Forelimb muscle (tissue), 1 donor: Measurements from ENCODE around the gene KLHDC1. TPM values are rescaled to one million over a fixed set of nuclear protein-coding genes. Genes with fewer than 3 reads are reported as not detected.
"Not testable (repeated sequence)": the region's sequence is repeated elsewhere in the genome, so short reads cannot be mapped to it uniquely, and the experiment has no call there.

Experiments
- DNase-seq: peaks from one replicate; pipeline ENCODE4 v3.0.0-alpha.2; 2013; ENCODE audit warnings: low read depth
- polyA plus RNA-seq: library from polyadenylated mRNA; unstranded; fragments of 120-200 nt; gene quantifications from one replicate; pipeline ENCODE4 v1.2.1, GENCODE V29; 2013; ENCODE audit not compliant: insufficient read length

KLHDC1 gene
- polyA plus RNA-seq, 1 donor: 5.1 TPM

DNA sequence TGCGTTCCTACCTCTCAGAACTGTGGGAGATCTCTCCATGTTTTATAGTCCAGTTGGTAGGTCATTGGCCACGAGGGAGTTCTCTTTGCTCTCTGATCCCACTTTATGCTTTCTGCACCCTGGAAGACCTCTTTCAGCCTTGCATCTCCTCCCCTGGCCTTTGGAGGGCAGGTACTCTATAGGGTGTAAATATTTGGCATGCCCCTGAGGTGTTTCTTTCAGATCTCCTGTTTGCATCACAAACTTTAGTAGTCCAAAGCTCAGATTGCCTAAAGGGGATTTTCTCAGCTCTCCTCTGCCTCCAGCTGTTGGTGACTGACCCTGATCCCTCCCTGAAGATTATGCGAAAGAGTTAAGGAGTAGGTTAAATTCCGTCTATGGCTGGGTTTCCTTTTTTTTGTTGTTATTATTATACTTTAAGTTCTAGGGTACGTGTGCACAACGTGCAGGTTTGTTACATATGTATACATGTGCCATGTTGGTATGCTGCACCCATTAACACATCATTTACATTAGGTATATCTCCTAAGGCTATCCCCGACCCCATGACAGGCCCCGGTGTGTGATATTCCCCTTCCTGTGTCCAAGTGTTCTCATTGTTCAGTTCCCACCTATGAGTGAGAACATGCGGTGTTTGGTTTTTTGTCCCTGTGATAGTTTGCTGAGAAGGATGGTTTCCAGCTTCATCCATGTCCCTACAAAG, 29.0 kb downstream of the KLHDC1 start:
- DNase-seq: not testable (repeated sequence)

DNA sequence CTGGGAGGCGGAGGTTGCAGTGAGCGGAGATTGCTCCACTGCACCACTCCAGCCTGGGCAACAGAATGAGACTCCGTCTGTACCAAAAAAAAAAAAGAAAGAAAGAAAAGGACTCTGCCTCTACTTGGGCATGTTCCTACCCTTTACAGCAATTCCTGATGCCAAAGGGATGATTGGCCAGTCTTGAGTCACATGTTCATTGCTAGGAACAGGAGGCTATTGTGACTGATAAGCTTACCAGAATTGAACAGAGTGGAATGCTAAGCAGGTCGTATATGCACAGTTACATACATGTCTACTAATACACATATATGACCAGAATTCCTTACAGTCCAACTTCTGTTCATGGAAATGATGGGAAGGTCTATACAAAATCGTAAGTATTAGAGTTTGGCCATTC, 34.3 kb downstream of the KLHDC1 start:
- no peak for DNase-seq

DNA sequence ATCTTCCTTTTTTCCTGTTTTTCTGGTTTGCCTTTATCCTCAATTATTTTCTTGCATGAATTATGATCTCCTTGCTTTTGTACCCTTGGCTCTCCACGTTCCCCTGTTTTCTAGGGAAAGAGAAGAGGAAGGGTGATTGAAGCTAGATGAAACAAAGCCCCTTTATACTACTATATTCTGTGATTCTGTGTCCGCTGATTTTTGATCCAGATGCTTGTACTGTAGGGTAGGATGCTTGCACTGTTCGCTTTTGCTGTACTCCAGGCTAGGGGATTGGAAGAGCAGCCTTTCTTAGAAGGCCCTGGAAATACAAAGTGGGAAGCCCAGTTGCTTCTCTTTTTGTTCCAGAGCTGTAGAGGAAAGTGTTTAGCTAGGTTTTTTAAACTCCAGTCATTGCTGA, 40.0 kb downstream of the KLHDC1 start:
- DNase-seq: no peak

DNA sequence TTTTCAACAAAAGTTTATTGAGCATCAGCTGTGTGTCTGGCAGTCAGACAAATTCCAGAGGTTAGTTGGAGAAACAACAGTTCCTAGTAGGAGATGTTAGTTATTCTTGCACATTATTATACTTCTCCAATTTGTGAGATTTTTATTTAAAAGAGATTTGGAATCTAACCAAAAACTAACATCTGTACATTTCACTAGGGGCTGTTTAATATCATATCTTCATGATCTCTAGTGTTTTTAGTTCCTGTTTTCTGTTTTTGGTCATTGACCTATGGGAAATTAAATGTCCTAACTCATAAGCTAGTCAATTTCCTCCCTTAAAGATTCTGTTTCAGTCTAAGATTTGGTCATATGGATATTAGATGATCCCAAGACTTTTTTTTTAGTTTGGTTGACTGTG, 40.9 kb downstream of the KLHDC1 start:
- peak; percentile 1 for DNase-seq

DNA sequence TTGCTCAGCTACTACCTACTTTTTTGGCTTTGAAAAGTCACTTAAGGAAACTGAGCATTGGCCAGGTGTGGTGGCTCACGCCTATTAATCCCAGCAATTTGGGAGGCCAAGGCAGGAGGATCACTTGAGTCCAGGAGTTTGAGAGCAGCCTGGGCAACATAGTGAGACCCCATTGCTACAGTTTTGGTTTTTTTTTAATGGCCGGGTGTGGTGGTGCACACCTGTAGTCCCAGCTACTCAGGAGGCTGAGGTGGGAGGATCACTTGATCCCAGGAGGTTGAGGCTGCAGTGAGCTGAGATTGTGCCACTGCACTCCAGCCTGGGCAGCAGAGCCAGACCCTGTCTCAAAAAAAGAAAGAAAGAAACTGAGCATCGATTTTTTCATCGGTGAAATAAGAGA, 42.7 kb downstream of the KLHDC1 start:
- not testable (repeated sequence) for DNase-seq

DNA sequence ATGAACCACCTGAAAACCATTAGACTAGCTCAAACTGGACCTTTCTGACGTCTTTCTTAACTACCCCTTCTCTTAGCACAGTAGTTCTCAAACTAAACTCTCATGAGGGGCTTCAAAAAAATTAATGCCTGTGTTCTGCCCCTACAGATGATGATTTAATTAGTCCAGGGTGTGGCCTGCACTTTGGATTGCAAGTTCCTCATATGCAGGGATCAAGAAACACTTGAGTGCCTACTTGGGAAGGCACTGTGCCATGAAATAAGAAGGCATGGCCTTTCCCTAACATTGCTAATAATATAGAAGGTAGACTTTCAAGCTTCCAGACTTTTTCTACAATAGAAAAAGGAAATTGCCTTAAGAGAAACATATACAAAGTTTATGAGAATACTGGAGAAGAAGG, 52.3 kb downstream of the KLHDC1 start:
- DNase-seq: no peak

DNA sequence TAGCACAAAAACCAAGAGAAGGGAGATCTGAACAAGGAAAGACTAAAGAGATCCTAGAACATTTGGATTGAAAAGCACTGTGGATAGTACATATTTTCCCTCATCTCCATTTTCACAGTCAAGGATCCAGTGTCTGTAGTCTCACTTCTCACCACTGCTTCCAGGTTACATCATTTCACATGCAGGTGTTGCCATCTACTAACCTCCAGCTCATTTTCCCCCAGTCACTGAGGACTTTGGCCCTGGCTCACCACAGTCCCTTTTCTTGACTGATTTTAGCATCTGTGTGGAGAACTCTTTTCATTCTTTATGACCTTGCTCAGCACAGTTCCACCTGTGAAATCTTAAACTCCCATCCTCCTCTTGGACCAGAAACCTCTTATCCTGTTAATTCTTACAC, 53.6 kb downstream of the KLHDC1 start:
- not testable (repeated sequence) for DNase-seq

DNA sequence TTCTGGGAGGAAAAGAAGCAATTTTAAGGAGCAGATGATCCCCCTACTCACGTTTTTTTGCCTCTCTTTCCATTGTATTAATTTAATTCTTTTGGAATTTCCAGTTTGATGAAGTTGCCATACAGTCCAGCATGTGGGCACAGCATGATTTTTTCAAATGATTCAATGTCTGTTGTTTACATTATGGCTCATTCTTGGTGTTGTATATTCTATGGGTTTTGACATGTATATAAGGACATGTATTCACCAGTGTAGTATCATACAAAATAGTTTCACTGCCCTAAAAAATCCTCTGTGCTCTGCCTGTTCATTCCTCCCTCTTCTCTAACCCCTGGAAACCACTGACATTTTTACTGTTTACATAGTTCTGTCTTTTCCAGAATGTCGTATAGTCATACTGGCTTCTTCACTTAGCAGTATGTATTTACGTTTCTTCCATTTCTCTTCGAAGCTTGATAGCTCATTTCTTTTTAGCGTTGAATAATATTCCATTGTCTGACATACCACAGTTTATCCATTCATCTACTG, 61.7 kb downstream of the KLHDC1 start:
- DNase-seq: no peak

- no peak for DNase-seq
Measured at GRCh38 chr14:49755378-49755777, 62.5 kb downstream of the KLHDC1 start.

DNA sequence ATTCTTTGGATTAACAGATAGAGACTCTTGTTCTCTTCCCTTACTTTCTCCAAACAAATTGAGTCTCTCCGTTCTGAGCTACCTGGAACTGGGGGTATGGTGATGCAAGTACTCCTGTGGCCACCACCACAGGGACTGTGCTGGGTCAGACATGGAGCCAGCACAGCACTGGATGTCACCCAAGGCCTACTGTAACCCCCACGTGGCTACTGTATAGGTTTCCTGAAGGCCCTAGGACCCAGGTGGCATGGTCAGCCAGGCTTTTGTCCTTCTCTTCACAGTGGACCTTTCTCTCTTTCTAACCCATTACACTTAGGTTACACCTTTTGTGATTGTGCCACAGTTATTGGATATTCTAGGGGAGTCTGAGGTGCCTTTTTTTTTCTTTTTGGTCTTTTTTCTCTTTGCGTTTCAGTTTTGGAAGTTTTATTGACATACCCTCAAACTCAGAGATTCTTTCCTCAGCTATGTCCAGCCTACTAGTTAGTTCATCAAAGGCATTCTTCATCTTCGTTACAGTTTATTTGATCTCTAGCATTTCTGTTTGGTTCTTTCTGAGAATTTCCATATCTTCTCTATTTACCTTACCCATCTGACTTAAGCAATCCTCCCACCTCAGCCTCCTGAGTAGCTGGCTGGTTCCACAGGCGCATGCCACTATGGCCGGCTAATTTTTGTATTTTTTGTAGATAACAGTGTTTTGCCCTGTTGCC, 69.1 kb downstream of the KLHDC1 start:
- DNase-seq: no peak

DNA sequence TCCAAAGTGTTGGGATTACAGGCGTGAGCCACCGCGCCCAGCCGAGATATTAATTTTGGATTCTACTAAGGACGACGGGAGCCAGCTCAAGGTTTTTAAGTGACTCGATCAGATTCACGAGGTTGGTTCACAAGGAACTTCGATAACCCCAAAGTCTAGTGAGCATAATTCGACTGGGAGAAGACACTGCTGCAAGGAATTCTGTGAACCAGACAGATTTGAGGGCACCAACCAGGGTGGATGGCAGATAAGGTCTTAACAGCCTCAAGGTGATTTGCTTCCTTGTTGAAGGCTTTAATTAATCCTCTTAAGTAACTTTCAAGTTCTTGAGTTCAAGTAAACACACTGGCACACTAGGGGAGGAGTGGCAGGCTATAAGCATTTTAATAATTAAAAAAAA, 73.9 kb downstream of the KLHDC1 start:
- no peak for DNase-seq

GRCh38 chr14:49767270-49767570, 74.3 kb downstream of the KLHDC1 start:
- DNase-seq: no peak

DNA sequence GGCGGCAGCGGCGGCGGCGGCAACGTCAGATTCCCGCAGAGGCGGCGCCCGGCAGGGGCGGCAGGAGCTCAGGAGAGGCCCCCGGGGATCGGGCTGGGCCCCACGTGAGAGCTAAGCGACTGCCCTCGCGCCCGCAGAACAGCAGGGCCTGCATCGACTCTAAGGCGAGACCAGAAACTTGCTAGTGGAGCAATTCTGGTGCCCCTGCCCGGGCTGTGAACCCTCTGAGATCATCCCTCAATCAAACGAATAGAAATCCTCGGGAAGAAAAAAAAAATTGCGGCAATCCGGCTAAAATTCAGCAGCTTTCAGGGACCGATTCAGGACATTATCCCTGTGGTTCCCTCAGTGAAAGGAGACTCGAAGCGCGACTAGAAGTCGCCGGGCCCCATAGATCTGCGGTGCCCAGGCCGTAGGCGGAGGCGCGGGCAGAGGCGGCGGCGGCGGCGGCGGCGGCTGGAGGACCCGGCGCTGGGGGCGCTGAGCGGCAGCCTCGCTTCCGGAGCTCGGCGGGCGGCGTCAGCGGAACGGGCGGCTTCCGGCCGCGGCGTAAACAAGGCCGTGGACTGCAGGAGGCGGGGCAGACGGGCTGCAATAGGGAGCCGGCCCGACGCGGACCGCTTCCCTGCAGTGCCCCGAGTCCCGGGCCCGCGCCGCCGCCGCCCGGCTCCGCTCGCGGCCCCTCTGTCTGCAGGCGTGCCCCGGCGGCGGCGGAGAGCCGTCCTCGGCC, 74.8 kb downstream of the KLHDC1 start, which contains the start of gene KLHDC2:
KLHDC2 (plus strand) TSS at position 583 of the 730 bp plus-strand sequence. CDS start 316 bp downstream, outside the sequence.
- peak; percentile 67 for DNase-seq

GRCh38 chr14:49768301-49769121, 75.6 kb downstream of the KLHDC1 start:
- DNase-seq: peak; percentile 13

- no peak for DNase-seq
Measured at GRCh38 chr14:49769171-49769570, 76.3 kb downstream of the KLHDC1 start.

DNA sequence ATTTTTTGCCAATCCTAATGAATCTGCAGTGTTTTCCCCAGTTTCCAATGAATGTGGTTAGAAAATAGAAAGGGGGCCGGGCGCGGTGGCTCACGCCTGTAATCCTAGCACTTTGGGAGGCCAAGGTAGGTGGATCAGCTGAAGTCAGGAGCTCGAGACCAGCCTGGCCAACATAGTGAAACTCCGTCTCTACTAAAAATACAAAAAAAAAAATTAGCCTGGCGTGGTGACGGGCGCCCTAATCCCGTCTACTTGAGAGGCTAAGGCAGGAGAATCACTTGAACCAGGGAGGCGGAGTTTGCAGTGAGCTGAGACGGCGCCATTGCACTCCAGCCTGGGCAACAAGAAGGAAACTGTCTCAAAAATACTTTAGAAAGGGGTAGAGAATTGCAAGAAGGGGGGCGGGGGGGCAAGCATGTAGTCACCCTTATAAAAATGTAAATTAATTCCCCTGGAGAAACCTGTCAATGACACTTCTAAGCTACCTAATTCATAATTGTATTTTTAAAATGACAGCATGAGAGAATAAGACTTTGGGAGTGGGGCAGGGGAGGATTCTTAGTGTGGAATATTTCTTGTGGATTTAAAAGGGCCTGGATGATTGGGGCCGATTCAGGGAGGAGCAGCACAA, 76.8 kb downstream of the KLHDC1 start:
- DNase-seq: no peak

- DNase-seq: no peak
Measured at GRCh38 chr14:49770212-49770817, 77.4 kb downstream of the KLHDC1 start.

DNA sequence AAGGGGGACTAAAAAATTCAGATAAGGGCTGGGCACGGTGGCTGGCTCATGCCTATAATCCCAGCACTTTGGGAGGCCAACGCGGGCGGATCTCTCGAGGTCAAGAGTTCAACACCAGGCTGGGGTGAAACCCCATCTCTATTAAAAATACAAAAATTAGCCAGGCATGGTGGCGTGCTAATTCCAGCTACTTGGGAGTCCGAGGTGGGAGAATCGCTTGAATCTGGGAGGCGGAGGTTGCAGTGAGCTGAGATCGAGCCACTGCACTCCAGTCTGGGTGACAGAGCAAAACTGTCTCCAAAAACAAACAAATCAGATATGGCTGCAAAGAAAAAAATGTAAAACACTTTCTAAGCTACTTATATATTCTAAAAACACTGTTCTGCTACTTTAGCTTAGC, 78.8 kb downstream of the KLHDC1 start:
- DNase-seq: not testable (repeated sequence)

GRCh38 chr14:49774106-49774505, 81.2 kb downstream of the KLHDC1 start:
- DNase-seq: no peak

GRCh38 chr14:49778421-49778820, 85.5 kb downstream of the KLHDC1 start:
- DNase-seq: no peak

GRCh38 chr14:49781040-49781439, 88.1 kb downstream of the KLHDC1 start:
- DNase-seq: not testable (repeated sequence)
